ENCODE data around the gene GAS7.
"Not testable (repeated sequence)": the region's sequence is repeated elsewhere in the genome, so short reads cannot be mapped to it uniquely, and the experiment has no call there.

Gene GAS7

DNA sequence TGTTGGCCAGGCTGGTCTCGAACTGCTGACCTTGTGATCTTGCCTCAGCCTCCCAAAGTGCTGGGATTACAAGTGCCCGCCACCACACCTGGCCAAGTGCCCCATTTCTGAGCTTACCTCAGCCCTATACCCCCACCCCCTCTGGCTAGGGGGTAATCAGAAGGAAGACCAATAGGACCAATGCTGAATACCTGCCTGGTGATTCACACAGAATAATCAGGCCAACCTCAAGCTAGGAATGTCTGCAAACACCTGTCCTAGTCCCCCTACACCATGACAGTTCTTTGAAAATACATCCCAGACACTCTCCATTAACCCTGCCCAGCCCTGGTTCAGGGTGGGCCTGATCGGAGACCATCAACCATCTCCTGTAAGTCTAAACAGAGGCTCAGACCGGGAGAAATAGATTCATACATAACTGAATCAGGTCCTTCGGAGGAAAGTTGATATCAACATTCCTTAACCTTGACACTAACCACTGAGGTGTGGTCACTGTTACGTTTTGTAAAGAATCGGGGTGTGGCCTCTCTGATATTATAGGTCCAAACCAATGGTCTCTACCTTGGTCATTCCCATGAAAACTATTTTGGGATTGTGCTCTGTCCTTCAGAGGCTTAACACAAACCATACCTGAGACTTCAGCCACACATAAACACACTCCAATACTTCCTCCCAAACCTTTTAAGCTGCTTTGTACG, 130.8 kb downstream of the GAS7 start:
- Histone ChIP-seq H3K27ac (ENCODE audit: low read depth in 2 of 2, low read length in 2 of 2) (no peak overlapping the region), H3K4me3 (ENCODE audit: low read length in 2 of 2) (no peak overlapping the region), H3K9me3 (ENCODE audit: control insufficient read depth in 2 of 2, low read length in 2 of 2) (no peaks in the 10 kb centered on the region), H3K36me3 (ENCODE audit: control insufficient read depth in 2 of 2, insufficient read depth in 2 of 2, low read length in 2 of 2) (no peaks in the 10 kb centered on the region), H3K27me3 (ENCODE audit: control insufficient read depth in 2 of 2, insufficient read depth in 2 of 2, low read length in 2 of 2) (no peaks in the 10 kb centered on the region), H3K4me1 (ENCODE audit: control insufficient read depth in 2 of 2, insufficient read depth in 2 of 2, low read length in 2 of 2) (peaks cover 4% of the 10 kb centered on the region in 2 donors), H3K9ac (ENCODE audit: low read depth in 1 of 2, low read length in 2 of 2) (no peak overlapping the region)

DNA sequence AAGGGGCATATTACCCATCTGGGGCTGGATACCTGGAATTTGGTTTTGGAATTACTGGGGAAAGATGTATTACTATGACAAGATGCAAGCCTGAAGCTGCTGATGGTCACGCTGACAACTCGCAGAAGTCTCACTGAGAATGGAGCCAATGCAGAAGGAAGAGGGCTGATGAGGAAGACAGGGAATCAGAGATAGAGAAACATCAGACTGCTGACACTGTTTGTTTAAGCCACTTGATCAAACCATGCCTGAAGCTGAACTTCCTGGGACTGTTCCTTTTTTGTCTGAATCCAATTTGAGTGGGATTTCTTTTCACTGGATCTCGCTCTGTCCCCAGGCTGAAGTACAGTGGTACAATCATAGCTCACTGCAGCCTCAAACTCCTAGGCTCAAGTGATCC, 133.9 kb downstream of the GAS7 start:
- Histone ChIP-seq H3K9ac (ENCODE audit: low read depth in 1 of 2, low read length in 2 of 2) (no peak overlapping the region), H3K27ac (ENCODE audit: low read depth in 2 of 2, low read length in 2 of 2) (no peak overlapping the region), H3K36me3 (ENCODE audit: control insufficient read depth in 2 of 2, insufficient read depth in 2 of 2, low read length in 2 of 2) (no peaks in the 10 kb centered on the region), H3K9me3 (ENCODE audit: control insufficient read depth in 2 of 2, low read length in 2 of 2) (no peaks in the 10 kb centered on the region), H3K4me3 (ENCODE audit: low read length in 2 of 2) (no peak overlapping the region), H3K27me3 (ENCODE audit: control insufficient read depth in 2 of 2, insufficient read depth in 2 of 2, low read length in 2 of 2) (no peaks in the 10 kb centered on the region), H3K4me1 (ENCODE audit: control insufficient read depth in 2 of 2, insufficient read depth in 2 of 2, low read length in 2 of 2) (peaks cover 12 to 17% of the 10 kb centered on the region in 2 donors)

DNA sequence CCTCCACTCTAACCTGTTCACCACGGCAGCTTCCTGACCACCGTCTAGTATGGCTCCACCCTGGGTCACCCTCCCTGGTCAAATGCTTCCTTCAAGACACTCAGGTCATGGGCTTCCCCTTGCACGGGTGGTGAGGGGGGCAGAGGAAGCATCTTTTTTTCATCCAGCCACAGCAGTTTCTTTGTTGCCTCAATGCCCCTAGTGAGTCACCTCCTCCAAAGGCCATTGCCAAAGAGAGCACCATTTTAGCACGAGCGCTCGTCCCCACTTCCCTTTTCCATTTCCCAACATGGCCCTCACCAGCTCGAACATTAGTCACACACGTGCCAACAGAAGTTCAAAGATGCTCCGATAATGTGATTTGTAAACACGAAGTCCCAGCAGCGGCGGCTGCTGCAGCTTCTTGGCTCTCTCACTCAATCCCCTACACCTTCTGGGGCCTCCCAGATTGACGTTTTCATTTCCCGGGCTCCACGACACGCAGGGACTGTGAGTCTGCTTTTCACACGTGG, 134.6 kb downstream of the GAS7 start:
- Histone ChIP-seq H3K4me3 (ENCODE audit: low read length in 2 of 2) (no peak overlapping the region), H3K9ac (ENCODE audit: low read depth in 1 of 2, low read length in 2 of 2) (no peak overlapping the region), H3K27me3 (ENCODE audit: control insufficient read depth in 2 of 2, insufficient read depth in 2 of 2, low read length in 2 of 2) (no peaks in the 10 kb centered on the region), H3K36me3 (ENCODE audit: control insufficient read depth in 2 of 2, insufficient read depth in 2 of 2, low read length in 2 of 2) (no peaks in the 10 kb centered on the region), H3K27ac (ENCODE audit: low read depth in 2 of 2, low read length in 2 of 2) (peak overlapping the region; percentile 16 to 23), H3K9me3 (ENCODE audit: control insufficient read depth in 2 of 2, low read length in 2 of 2) (no peaks in the 10 kb centered on the region), H3K4me1 (ENCODE audit: control insufficient read depth in 2 of 2, insufficient read depth in 2 of 2, low read length in 2 of 2) (peaks cover 12 to 20% of the 10 kb centered on the region in 2 donors)

DNA sequence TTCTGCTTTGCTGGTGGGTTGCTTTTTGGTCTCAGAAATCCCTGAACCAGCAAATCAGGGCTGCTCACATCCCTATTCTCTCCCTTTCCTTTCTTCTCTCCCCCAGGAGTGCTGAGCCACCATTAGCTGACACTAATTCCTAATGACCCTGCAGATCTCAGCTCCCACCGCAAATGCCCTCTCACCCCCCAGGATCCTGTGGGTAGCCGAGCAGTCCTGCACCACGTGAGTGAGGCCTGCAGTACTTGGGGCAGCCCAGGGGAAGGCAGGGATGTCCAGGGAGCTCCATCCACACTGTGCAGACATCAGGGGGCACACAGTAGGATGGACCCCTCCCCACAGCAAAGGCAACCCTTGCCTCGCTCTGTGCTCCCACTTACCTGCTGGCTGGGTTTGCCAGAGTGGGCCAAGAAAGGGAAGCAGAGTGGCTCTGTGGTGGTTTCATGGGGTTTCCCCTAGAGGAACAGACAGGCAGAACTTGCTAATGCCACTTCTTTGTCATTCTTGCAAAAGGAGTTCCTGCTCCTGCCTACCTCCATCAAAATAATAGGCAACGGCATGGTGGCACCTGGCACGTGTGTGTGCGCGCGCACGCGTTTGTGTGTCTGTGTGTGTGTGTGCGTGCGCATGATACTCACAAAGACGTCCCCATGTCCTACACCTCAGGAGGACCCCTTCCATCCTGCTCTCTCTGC, 135.6 kb downstream of the GAS7 start:
- no peaks in the 10 kb centered on the region for H3K9me3 ChIP-seq (ENCODE audit: control insufficient read depth in 2 of 2, low read length in 2 of 2)
- no peaks in the 10 kb centered on the region for H3K27me3 ChIP-seq (ENCODE audit: control insufficient read depth in 2 of 2, insufficient read depth in 2 of 2, low read length in 2 of 2)
- no peaks in the 10 kb centered on the region for H3K36me3 ChIP-seq (ENCODE audit: control insufficient read depth in 2 of 2, insufficient read depth in 2 of 2, low read length in 2 of 2)
- H3K27ac ChIP-seq (ENCODE audit: low read depth in 2 of 2, low read length in 2 of 2) = peak overlapping the region in 1 of 2 donors; percentile 23
- no peak overlapping the region for H3K4me3 ChIP-seq (ENCODE audit: low read length in 2 of 2)
- peaks cover 12 to 20% of the 10 kb centered on the region in 2 donors for H3K4me1 ChIP-seq (ENCODE audit: control insufficient read depth in 2 of 2, insufficient read depth in 2 of 2, low read length in 2 of 2)
- no peak overlapping the region for H3K9ac ChIP-seq (ENCODE audit: low read depth in 1 of 2, low read length in 2 of 2)

DNA sequence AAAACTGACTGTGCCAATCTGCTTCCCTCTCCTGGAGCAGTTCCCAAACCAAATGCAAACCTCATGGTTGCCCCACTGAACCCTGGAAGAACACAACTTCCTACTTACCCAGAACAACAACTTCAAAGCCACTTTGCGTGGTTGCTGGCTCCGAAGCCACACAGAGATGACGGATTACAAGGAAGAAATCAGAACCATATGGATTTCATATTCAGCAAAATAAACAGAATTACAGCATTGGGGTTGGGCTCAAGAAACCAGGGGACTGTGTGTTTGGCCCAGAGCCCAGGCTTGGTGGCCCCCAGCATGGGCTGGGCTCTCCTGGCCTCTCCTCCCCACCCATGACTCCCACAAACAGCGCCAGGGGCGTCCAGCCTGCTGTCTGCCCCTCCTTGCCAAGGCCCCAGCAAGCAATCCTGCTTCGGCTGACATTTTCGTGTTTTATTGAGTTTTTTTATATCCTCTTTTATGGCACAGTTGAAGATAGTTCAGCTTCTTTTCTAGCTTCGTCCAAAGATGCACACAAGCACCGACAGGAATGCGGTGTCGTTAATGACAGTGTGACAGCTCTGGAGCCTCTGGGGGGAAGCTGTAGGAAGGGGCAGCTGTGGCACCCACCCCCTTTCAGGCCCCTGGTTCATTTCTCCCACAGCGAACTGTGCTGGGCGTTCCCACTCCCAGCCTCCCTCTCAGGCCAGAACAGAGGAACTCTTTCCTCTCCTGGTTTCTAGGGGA, 137.1 kb downstream of the GAS7 start:
- Histone ChIP-seq H3K27me3 (ENCODE audit: control insufficient read depth in 2 of 2, insufficient read depth in 2 of 2, low read length in 2 of 2) (no peaks in the 10 kb centered on the region), H3K36me3 (ENCODE audit: control insufficient read depth in 2 of 2, insufficient read depth in 2 of 2, low read length in 2 of 2) (no peaks in the 10 kb centered on the region), H3K27ac (ENCODE audit: low read depth in 2 of 2, low read length in 2 of 2) (peak overlapping the region; percentile 39 to 58), H3K9ac (ENCODE audit: low read depth in 1 of 2, low read length in 2 of 2) (no peak overlapping the region), H3K4me1 (ENCODE audit: control insufficient read depth in 2 of 2, insufficient read depth in 2 of 2, low read length in 2 of 2) (peaks cover 12 to 20% of the 10 kb centered on the region in 2 donors), H3K4me3 (ENCODE audit: low read length in 2 of 2) (no peak overlapping the region), H3K9me3 (ENCODE audit: control insufficient read depth in 2 of 2, low read length in 2 of 2) (no peaks in the 10 kb centered on the region)

DNA sequence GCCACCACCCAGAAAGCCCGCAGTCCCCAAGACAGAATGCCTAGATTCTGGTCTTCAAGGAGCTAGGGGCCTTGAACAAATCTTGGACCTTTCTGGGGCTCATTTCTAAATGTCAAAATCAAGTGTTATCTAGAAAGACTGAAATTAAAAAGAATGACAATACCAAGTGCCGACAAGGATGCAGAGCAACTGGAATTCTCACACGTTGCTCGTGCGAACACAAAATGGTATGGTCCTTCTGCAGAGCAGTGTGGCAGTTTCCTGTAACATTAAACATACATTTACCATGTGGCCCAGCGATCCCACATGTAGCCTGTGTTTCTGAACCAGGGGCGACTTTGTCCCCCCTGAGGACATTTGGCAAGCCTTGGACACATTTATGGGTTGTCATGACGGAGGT, 137.9 kb downstream of the GAS7 start:
- no peak overlapping the region for H3K9ac ChIP-seq (ENCODE audit: low read depth in 1 of 2, low read length in 2 of 2)
- no peak overlapping the region for H3K4me3 ChIP-seq (ENCODE audit: low read length in 2 of 2)
- H3K36me3 ChIP-seq (ENCODE audit: control insufficient read depth in 2 of 2, insufficient read depth in 2 of 2, low read length in 2 of 2) = no peaks in the 10 kb centered on the region
- peaks cover 12 to 20% of the 10 kb centered on the region in 2 donors for H3K4me1 ChIP-seq (ENCODE audit: control insufficient read depth in 2 of 2, insufficient read depth in 2 of 2, low read length in 2 of 2)
- no peaks in the 10 kb centered on the region for H3K9me3 ChIP-seq (ENCODE audit: control insufficient read depth in 2 of 2, low read length in 2 of 2)
- H3K27ac ChIP-seq (ENCODE audit: low read depth in 2 of 2, low read length in 2 of 2) = peak overlapping the region in 1 of 2 donors; percentile 27
- H3K27me3 ChIP-seq (ENCODE audit: control insufficient read depth in 2 of 2, insufficient read depth in 2 of 2, low read length in 2 of 2) = no peaks in the 10 kb centered on the region

DNA sequence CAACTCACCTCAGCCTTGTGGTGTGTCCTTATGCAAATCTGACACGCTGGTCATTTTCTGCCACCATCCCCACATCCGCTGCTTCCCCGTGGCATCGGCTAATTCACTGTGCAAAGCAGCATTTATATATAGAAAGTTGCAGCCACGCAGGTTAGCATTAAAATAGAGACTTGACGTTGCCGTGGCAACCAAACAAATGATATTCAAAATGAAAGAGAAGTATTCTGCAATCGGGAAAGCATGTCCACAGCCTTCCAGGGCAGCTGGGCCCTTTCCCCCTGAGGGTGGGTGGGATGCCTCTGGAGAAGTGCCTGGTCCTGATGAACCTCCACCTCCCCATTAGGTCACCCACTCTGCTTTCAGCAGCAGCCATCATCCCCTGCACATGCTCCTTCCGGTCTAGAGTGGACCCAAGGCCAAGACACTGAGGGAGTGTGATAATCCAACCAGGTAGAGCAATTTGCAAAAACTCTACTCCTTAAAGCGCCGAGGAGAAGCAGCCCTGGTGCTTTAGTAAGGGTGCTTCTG, 138.7 kb downstream of the GAS7 start:
- H3K4me3 ChIP-seq (ENCODE audit: low read length in 2 of 2) = no peak overlapping the region
- no peaks in the 10 kb centered on the region for H3K27me3 ChIP-seq (ENCODE audit: control insufficient read depth in 2 of 2, insufficient read depth in 2 of 2, low read length in 2 of 2)
- no peaks in the 10 kb centered on the region for H3K36me3 ChIP-seq (ENCODE audit: control insufficient read depth in 2 of 2, insufficient read depth in 2 of 2, low read length in 2 of 2)
- H3K9ac ChIP-seq (ENCODE audit: low read depth in 1 of 2, low read length in 2 of 2) = no peak overlapping the region
- H3K27ac ChIP-seq (ENCODE audit: low read depth in 2 of 2, low read length in 2 of 2) = no peak overlapping the region
- no peaks in the 10 kb centered on the region for H3K9me3 ChIP-seq (ENCODE audit: control insufficient read depth in 2 of 2, low read length in 2 of 2)
- peaks cover 12 to 20% of the 10 kb centered on the region in 2 donors for H3K4me1 ChIP-seq (ENCODE audit: control insufficient read depth in 2 of 2, insufficient read depth in 2 of 2, low read length in 2 of 2)

DNA sequence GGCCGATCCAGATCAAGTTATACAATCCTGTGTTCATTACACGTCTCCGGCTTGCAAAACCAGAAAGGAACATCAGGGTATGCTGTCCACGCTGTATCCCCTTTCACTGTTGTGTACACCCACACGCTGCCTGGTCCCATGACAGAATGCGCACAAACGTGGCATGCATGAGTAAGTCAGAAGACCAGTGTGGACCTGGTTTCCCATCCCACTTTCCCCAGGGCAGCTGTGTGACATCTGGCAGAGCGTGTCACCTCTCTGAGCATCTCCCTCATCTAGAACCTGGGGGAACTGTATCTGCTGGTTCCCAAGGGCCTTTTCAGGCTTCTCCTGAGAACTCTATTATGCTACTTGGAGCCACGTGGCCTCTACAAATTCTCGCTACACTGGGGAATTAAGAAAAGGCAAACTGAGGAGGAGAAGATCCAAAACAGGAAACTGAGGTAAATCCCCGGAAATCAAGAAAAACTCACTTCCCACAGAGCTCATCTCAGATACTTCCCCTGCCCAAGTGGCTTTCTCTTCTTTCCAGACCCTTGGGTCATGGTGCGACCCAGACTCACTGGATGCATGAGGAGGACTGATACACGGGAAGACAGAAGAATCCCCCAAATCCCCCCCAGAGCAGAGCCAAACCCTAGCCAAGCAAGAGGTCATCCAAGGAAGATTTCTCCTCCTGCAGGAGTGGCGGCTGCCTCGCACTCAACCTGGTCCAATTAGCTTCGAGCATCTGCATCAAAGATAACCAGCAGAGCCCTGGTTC, 139.3 kb downstream of the GAS7 start:
- peaks cover 12 to 19% of the 10 kb centered on the region in 2 donors for H3K4me1 ChIP-seq (ENCODE audit: control insufficient read depth in 2 of 2, insufficient read depth in 2 of 2, low read length in 2 of 2)
- H3K9ac ChIP-seq (ENCODE audit: low read depth in 1 of 2, low read length in 2 of 2) = no peak overlapping the region
- H3K27me3 ChIP-seq (ENCODE audit: control insufficient read depth in 2 of 2, insufficient read depth in 2 of 2, low read length in 2 of 2) = no peaks in the 10 kb centered on the region
- H3K27ac ChIP-seq (ENCODE audit: low read depth in 2 of 2, low read length in 2 of 2) = peak overlapping the region in 1 of 2 donors; percentile 4
- H3K9me3 ChIP-seq (ENCODE audit: control insufficient read depth in 2 of 2, low read length in 2 of 2) = no peaks in the 10 kb centered on the region
- no peaks in the 10 kb centered on the region for H3K36me3 ChIP-seq (ENCODE audit: control insufficient read depth in 2 of 2, insufficient read depth in 2 of 2, low read length in 2 of 2)
- no peak overlapping the region for H3K4me3 ChIP-seq (ENCODE audit: low read length in 2 of 2)

DNA sequence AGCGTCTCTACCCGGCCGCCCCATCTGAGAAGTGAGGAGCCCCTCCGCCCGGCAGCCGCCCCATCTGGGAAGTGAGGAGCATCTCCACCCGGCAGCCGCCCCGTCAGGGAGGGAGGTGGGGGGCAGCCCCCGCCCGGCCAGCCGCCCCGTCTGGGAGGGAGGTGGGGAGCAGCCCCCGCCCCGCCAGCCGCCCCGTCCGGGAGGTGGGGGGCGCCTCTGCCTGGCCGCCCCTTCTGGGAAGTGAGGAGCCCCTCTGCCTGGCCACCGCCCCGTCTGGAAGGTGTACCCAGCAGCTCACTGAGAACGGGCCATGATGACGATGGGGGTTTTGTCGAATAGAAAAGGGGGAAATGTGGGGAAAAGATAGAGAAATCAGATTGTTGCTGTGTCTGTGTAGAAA, 140.9 kb downstream of the GAS7 start:
- peaks cover 8 to 18% of the 10 kb centered on the region in 2 donors for H3K4me1 ChIP-seq (ENCODE audit: control insufficient read depth in 2 of 2, insufficient read depth in 2 of 2, low read length in 2 of 2)
- not testable (repeated sequence) for H3K4me3 ChIP-seq (ENCODE audit: low read length in 2 of 2); H3K27me3 ChIP-seq (ENCODE audit: control insufficient read depth in 2 of 2, insufficient read depth in 2 of 2, low read length in 2 of 2); H3K36me3 ChIP-seq (ENCODE audit: control insufficient read depth in 2 of 2, insufficient read depth in 2 of 2, low read length in 2 of 2); H3K9ac ChIP-seq (ENCODE audit: low read depth in 1 of 2, low read length in 2 of 2); H3K27ac ChIP-seq (ENCODE audit: low read depth in 2 of 2, low read length in 2 of 2); H3K9me3 ChIP-seq (ENCODE audit: control insufficient read depth in 2 of 2, low read length in 2 of 2)
